ENCODE results near the gene C10orf71.

The C10orf71 gene

DNA sequence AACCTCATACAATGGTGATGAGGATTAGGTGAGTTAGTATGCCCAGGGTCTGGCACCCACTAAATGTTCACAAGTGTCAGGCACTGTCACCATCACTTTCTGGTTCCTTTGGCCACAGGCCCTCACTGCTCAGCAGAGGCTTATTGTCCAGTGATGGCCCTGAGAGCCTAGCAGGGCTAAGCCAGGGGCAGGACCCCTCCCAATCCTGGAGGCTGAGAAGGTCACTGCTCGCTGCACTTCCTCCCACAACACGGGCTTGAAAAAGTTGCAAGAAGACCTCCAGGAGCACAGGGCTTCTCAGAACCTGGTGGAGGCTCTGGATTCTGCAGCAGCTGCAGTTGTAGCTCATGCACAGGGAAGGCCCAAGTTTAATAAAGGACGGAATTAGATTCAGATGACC is 48.9 kb downstream of the C10orf71 start:
- ATAC-seq = no peak
- TF ChIP-seq ISL1 (CRISPR knock-in tag; IDR thresholded peaks at IDR 0.05) (no peak), PPARA (CRISPR knock-in tag; IDR thresholded peaks at IDR 0.05; ENCODE audit: borderline replicate concordance) (no peak), BACH2 (CRISPR knock-in tag; IDR thresholded peaks at IDR 0.05; ENCODE audit: borderline replicate concordance) (no peak), ZFP3 (CRISPR knock-in tag; IDR thresholded peaks at IDR 0.05) (no peak), ZC3H10 (CRISPR knock-in tag; IDR thresholded peaks at IDR 0.05) (no peak), CSDC2 (CRISPR knock-in tag; IDR thresholded peaks at IDR 0.05) (no peak), GLIS3 (CRISPR knock-in tag; IDR thresholded peaks at IDR 0.05) (no peak), ZNF8 (CRISPR knock-in tag; IDR thresholded peaks at IDR 0.05) (no peak), ZNF565 (CRISPR knock-in tag; conservative IDR thresholded peaks at IDR 0.05; ENCODE audit: low read depth) (no peak), ARNTL (CRISPR knock-in tag; IDR thresholded peaks at IDR 0.05; ENCODE audit: borderline replicate concordance, low read depth) (no peak), ESRRG (CRISPR knock-in tag; IDR thresholded peaks at IDR 0.05) (no peak), TCF4 (CRISPR knock-in tag; IDR thresholded peaks at IDR 0.05; ENCODE audit: borderline replicate concordance) (no peak), OSR1 (CRISPR knock-in tag; IDR thresholded peaks at IDR 0.05) (no peak), ZNF70 (CRISPR knock-in tag; IDR thresholded peaks at IDR 0.05) (no peak)
- TF ChIP-seq, protein P1, sequence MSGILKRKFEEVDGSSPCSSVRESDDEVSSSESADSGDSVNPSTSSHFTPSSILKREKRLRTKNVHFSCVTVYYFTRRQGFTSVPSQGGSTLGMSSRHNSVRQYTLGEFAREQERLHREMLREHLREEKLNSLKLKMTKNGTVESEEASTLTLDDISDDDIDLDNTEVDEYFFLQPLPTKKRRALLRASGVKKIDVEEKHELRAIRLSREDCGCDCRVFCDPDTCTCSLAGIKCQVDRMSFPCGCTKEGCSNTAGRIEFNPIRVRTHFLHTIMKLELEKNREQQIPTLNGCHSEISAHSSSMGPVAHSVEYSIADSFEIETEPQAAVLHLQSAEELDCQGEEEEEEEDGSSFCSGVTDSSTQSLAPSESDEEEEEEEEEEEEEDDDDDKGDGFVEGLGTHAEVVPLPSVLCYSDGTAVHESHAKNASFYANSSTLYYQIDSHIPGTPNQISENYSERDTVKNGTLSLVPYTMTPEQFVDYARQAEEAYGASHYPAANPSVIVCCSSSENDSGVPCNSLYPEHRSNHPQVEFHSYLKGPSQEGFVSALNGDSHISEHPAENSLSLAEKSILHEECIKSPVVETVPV (CRISPR knock-in tag; IDR thresholded peaks at IDR 0.05) = no peak
- TF ChIP-seq, protein P2, sequence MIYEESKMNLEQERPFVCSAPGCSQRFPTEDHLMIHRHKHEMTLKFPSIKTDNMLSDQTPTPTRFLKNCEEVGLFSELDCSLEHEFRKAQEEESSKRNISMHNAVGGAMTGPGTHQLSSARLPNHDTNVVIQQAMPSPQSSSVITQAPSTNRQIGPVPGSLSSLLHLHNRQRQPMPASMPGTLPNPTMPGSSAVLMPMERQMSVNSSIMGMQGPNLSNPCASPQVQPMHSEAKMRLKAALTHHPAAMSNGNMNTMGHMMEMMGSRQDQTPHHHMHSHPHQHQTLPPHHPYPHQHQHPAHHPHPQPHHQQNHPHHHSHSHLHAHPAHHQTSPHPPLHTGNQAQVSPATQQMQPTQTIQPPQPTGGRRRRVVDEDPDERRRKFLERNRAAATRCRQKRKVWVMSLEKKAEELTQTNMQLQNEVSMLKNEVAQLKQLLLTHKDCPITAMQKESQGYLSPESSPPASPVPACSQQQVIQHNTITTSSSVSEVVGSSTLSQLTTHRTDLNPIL (CRISPR knock-in tag; IDR thresholded peaks at IDR 0.05; ENCODE audit: low read depth) = no peak
- TF ChIP-seq, protein P3, sequence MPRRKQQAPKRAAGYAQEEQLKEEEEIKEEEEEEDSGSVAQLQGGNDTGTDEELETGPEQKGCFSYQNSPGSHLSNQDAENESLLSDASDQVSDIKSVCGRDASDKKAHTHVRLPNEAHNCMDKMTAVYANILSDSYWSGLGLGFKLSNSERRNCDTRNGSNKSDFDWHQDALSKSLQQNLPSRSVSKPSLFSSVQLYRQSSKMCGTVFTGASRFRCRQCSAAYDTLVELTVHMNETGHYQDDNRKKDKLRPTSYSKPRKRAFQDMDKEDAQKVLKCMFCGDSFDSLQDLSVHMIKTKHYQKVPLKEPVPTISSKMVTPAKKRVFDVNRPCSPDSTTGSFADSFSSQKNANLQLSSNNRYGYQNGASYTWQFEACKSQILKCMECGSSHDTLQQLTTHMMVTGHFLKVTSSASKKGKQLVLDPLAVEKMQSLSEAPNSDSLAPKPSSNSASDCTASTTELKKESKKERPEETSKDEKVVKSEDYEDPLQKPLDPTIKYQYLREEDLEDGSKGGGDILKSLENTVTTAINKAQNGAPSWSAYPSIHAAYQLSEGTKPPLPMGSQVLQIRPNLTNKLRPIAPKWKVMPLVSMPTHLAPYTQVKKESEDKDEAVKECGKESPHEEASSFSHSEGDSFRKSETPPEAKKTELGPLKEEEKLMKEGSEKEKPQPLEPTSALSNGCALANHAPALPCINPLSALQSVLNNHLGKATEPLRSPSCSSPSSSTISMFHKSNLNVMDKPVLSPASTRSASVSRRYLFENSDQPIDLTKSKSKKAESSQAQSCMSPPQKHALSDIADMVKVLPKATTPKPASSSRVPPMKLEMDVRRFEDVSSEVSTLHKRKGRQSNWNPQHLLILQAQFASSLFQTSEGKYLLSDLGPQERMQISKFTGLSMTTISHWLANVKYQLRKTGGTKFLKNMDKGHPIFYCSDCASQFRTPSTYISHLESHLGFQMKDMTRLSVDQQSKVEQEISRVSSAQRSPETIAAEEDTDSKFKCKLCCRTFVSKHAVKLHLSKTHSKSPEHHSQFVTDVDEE (CRISPR knock-in tag; IDR thresholded peaks at IDR 0.05) = no peak
- TF ChIP-seq, protein P4, sequence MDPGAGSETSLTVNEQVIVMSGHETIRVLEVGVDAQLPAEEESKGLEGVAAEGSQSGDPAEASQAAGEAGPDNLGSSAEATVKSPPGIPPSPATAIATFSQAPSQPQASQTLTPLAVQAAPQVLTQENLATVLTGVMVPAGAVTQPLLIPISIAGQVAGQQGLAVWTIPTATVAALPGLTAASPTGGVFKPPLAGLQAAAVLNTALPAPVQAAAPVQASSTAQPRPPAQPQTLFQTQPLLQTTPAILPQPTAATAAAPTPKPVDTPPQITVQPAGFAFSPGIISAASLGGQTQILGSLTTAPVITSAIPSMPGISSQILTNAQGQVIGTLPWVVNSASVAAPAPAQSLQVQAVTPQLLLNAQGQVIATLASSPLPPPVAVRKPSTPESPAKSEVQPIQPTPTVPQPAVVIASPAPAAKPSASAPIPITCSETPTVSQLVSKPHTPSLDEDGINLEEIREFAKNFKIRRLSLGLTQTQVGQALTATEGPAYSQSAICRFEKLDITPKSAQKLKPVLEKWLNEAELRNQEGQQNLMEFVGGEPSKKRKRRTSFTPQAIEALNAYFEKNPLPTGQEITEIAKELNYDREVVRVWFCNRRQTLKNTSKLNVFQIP (CRISPR knock-in tag; IDR thresholded peaks at IDR 0.05; ENCODE audit: borderline replicate concordance, low read depth) = no peak

DNA sequence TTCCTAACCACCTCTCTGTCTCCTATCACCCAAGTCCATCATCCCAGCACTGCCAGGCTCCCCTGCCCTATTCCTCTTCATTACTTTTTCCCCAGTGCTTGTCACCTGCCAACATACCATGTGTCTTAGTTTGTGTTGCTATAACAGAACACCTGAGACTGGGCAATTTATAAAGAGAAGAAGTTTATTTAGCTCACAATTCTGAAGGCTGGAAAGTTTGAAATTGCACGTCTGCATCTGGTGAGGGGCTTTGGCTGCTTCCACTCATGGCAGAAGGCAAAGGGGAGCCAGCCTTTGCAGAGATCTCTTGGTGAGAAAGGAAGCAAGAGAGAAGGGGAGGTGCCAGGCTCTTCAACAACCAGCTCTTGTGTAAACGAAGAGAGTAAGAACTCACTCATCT is 49.6 kb downstream of the C10orf71 start:
- TF ChIP-seq ZFP30 (CRISPR knock-in tag; IDR thresholded peaks at IDR 0.05) (no peak), GLIS3 (CRISPR knock-in tag; IDR thresholded peaks at IDR 0.05) (no peak), TCF4 (CRISPR knock-in tag; IDR thresholded peaks at IDR 0.05; ENCODE audit: borderline replicate concordance) (no peak), ZC3H10 (CRISPR knock-in tag; IDR thresholded peaks at IDR 0.05) (no peak), BACH2 (CRISPR knock-in tag; IDR thresholded peaks at IDR 0.05; ENCODE audit: borderline replicate concordance) (no peak)
- TF ChIP-seq, protein P1 (CRISPR knock-in tag; IDR thresholded peaks at IDR 0.05) = no peak
- no peak for ATAC-seq

DNA sequence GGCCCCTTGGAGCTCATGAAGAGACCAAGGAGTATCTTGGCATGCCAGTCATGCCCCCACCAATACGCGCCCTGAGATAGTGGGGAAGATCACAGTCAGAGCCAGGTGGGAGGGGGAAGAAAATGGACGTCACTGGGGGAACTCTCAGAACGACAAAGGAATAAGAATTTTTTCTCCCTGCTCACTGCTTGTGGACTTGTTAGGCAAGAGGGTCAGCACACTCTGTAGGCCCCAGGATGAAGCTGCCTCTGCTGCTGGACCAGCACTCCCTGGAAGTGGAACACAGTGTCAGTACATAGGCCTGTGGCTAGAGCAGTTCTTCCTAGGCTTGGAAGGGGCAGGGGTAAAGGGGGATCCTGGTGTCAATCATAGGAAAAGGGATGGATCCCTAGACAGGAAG is 50.4 kb downstream of the C10orf71 start:
- TF ChIP-seq ZFP30 (CRISPR knock-in tag; IDR thresholded peaks at IDR 0.05) = no peak
- no peak for TF ChIP-seq ARNTL (CRISPR knock-in tag; IDR thresholded peaks at IDR 0.05; ENCODE audit: borderline replicate concordance, low read depth)
- TF ChIP-seq ZC3H10 (CRISPR knock-in tag; IDR thresholded peaks at IDR 0.05) = no peak
- ATAC-seq = no peak

DNA sequence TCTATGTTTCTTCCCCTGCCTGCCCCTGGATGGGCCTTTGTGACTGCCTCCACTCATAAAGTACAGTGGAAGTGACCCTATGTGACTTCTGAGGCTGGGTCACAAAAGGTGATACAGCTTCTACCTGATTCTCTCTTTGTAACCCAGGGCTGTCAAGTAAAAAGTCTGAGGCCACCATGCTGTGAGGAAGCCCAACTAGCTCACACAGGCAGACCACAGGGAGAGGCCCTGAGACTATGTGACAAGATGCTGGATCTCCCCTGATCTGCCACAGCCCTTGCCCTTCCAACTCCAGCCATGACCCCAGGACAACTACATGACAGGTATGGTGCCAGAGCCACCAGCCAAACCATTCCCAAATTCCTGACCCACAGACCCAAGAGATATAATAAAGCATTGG is 51.2 kb downstream of the C10orf71 start:
- TF ChIP-seq RARB (CRISPR knock-in tag; IDR thresholded peaks at IDR 0.05) = no peak
- no peak for TF ChIP-seq ZC3H10 (CRISPR knock-in tag; IDR thresholded peaks at IDR 0.05)
- TF ChIP-seq ZFP3 (CRISPR knock-in tag; IDR thresholded peaks at IDR 0.05) = no peak
- no peak for TF ChIP-seq CSDC2 (CRISPR knock-in tag; IDR thresholded peaks at IDR 0.05)
- TF ChIP-seq ZNF565 (CRISPR knock-in tag; conservative IDR thresholded peaks at IDR 0.05; ENCODE audit: low read depth) = 0 out of 2 replicates have a peak, but pooled peaks have one; percentile 51
- TF ChIP-seq, protein P4 (CRISPR knock-in tag; IDR thresholded peaks at IDR 0.05; ENCODE audit: borderline replicate concordance, low read depth) = no peak
- no peak for TF ChIP-seq ZNF70 (CRISPR knock-in tag; IDR thresholded peaks at IDR 0.05)
- TF ChIP-seq, protein P2 (CRISPR knock-in tag; IDR thresholded peaks at IDR 0.05; ENCODE audit: low read depth) = no peak
- no peak for TF ChIP-seq ESRRG (CRISPR knock-in tag; IDR thresholded peaks at IDR 0.05)
- no peak for ATAC-seq

Data from SK-N-SH treated with all-trans-retinoic acid at 6 μM for 48 hours (cell line).